ENCODE data around the gene DCLK3. TPM values are rescaled to one million over a fixed set of nuclear protein-coding genes. Genes with fewer than 3 reads are reported as not detected.

DCLK3 gene
- total and polyA plus RNA-seq, 5 donors from 2014 or later: not detected

DNA sequence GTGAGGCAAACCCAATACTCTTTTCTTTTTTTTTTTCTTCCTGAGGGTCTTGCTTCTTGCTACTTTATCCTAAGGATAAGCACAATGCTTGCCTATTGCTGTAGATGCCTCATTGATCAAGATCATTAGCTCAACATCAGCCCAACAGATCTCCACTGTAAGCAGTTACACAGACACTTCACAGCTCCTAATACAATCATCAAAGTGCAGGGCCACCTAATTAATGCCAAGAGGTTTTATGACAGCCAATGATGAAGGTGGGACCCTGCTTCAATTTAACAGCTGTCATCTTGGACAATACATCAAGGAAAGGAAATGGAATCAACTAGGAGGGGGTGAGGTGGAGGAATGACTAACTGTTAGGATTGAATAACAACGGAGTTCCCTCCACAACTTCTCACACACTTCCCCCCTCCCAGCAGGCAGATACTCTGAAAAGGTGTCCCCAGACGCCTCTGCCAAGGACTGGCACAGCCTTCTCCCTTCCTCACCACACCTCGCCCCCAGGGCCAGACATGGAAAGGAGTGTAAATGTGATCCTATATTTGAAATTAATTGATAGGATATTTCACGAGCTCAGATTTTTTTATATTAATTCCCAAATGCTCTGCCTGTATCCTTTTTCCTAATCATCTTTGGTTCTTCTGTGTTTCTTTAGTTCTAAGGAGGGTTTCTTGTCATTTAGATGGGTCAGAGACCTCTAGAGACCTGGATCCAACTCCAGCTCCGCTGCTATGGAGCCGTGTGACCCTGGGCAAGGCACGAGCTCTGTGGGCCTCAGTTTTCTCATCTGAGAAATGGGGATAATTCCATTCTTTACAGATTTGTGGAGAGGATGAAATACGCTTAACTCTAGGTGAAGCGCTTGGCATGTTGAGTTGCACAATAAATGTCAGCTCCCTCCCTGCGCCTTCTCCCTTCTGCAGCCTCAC, 1.2 kb downstream of the DCLK3 start:
- peaks cover 0 to 12% (median 1%) of the 10 kb centered on the region in 4 donors for H3K4me1 Mint-ChIP-seq
- H3K27me3 ChIP-seq (ENCODE audit: control insufficient read depth, insufficient read depth, low read length): peaks cover 47% of the 10 kb centered on the region

DNA sequence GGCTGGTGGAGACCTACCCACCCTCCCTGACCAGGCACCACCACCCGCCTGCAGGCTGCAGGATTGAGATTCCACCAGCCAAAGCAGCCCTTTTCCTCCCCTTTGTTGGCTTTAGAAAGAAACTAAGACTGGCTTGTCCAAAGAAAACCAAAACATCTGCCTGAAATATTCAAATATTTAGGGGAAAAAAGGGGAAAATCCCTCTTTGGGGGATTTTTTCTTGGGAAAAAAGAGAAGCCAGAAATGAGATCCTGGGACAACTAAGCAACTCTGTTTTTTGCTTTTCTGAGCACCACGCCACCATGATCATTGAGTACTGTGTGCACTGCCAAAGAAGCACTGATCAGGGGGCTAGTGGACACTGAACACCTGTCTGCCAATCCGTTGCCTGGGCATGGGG, 2.6 kb downstream of the DCLK3 start:
- no peak for ATAC-seq (ENCODE audit: low read depth in 2 of 2)
- no peak overlapping the region for H3K27ac Mint-ChIP-seq

More for the DNA sequence above, 1.2 kb downstream of the DCLK3 start:
- Mint-ChIP-seq H3K27me3 (peaks cover 65% of the 10 kb centered on the region), H3K9me3 (peaks cover 0 to 4% (median 0%) of the 10 kb centered on the region in 7 donors), H3K27ac (peak overlapping the region in 1 of 3 donors; percentile 94), H3K4me3 (no peak overlapping the region), H3K36me3 (no peaks in the 10 kb centered on the region)
- no peaks in the 10 kb centered on the region for H3K36me3 ChIP-seq (ENCODE audit: control insufficient read depth, insufficient read depth, low read length)
- DNase-seq (no peak), ATAC-seq (ENCODE audit: low read depth in 2 of 2) (no peak)
- H3K4me3 ChIP-seq (ENCODE audit: low read depth, low read length): no peak overlapping the region
- no peak overlapping the region for H3K27ac ChIP-seq (ENCODE audit: insufficient read depth, low read length, poor library complexity, severe bottlenecking)
- H3K4me1 ChIP-seq (ENCODE audit: control insufficient read depth, insufficient read depth, low read length, poor library complexity, severe bottlenecking): no peaks in the 10 kb centered on the region
- H3K9me3 ChIP-seq (ENCODE audit: control insufficient read depth in 2 of 2, low read length in 2 of 2): no peaks in the 10 kb centered on the region

GRCh38 chr3:36756269-36756668, 8.1 kb downstream of the DCLK3 start:
- peaks cover 17% of the 10 kb centered on the region for H3K27me3 ChIP-seq (ENCODE audit: control insufficient read depth, insufficient read depth, low read length)
- no peaks in the 10 kb centered on the region for H3K4me1 ChIP-seq (ENCODE audit: control insufficient read depth, insufficient read depth, low read length, poor library complexity, severe bottlenecking)
- H3K4me3 ChIP-seq (ENCODE audit: low read depth, low read length): no peak overlapping the region
- no peak overlapping the region for H3K27ac Mint-ChIP-seq
- H3K36me3 ChIP-seq (ENCODE audit: control insufficient read depth, insufficient read depth, low read length): no peaks in the 10 kb centered on the region
- no peak for ATAC-seq (ENCODE audit: low read depth in 2 of 2)
- H3K4me3 Mint-ChIP-seq: no peak overlapping the region
- H3K27me3 Mint-ChIP-seq: peaks cover 42% of the 10 kb centered on the region
- H3K27ac ChIP-seq (ENCODE audit: insufficient read depth, low read length, poor library complexity, severe bottlenecking): no peak overlapping the region
- H3K9me3 ChIP-seq (ENCODE audit: control insufficient read depth in 2 of 2, low read length in 2 of 2): no peaks in the 10 kb centered on the region
- no peaks in the 10 kb centered on the region for H3K36me3 Mint-ChIP-seq
- no peak for DNase-seq
- H3K4me1 Mint-ChIP-seq: no peaks in the 10 kb centered on the region
- peaks cover 0 to 2% (median 0%) of the 10 kb centered on the region in 7 donors for H3K9me3 Mint-ChIP-seq

More for the DNA sequence above, 2.6 kb downstream of the DCLK3 start:
- peaks cover 0 to 4% (median 0%) of the 10 kb centered on the region in 7 donors for H3K9me3 Mint-ChIP-seq
- no peaks in the 10 kb centered on the region for H3K4me1 ChIP-seq (ENCODE audit: control insufficient read depth, insufficient read depth, low read length, poor library complexity, severe bottlenecking)
- H3K4me3 ChIP-seq (ENCODE audit: low read depth, low read length): no peak overlapping the region
- H3K27me3 ChIP-seq (ENCODE audit: control insufficient read depth, insufficient read depth, low read length): peaks cover 47% of the 10 kb centered on the region
- H3K4me3 Mint-ChIP-seq: no peak overlapping the region
- peaks cover 67% of the 10 kb centered on the region for H3K27me3 Mint-ChIP-seq
- H3K9me3 ChIP-seq (ENCODE audit: control insufficient read depth in 2 of 2, low read length in 2 of 2): no peaks in the 10 kb centered on the region
- H3K36me3 ChIP-seq (ENCODE audit: control insufficient read depth, insufficient read depth, low read length): no peaks in the 10 kb centered on the region
- DNase-seq: no peak
- H3K4me1 Mint-ChIP-seq: peaks cover 0 to 12% (median 1%) of the 10 kb centered on the region in 4 donors
- no peak overlapping the region for H3K27ac ChIP-seq (ENCODE audit: insufficient read depth, low read length, poor library complexity, severe bottlenecking)
- no peaks in the 10 kb centered on the region for H3K36me3 Mint-ChIP-seq

DNA sequence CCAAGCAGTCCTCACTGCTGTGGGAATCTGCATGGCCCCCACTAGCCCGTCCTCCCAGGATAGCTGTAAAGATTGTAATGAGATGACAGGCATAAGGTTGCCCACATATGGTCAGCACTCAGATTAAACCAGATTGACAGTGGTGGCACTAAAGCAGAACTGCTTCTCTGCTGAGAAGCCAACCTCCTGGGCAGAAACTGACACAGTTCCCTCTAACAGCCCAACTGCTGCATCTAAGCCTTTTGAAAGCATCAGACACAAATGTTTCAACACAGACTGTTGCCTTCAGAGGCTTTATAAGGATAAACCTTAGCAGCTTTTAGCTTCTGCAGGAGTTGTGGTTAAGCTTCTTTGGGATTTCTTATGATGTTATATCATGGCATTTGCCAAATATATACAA, 13.0 kb downstream of the DCLK3 start:
- Histone ChIP-seq H3K36me3 (ENCODE audit: control insufficient read depth, insufficient read depth, low read length) (no peaks in the 10 kb centered on the region), H3K9me3 (ENCODE audit: control insufficient read depth in 2 of 2, low read length in 2 of 2) (no peaks in the 10 kb centered on the region), H3K4me1 (ENCODE audit: control insufficient read depth, insufficient read depth, low read length, poor library complexity, severe bottlenecking) (no peaks in the 10 kb centered on the region), H3K27me3 (ENCODE audit: control insufficient read depth, insufficient read depth, low read length) (peaks cover 5% of the 10 kb centered on the region), H3K27ac (ENCODE audit: insufficient read depth, low read length, poor library complexity, severe bottlenecking) (no peak overlapping the region), H3K4me3 (ENCODE audit: low read depth, low read length) (no peak overlapping the region)
- Mint-ChIP-seq H3K4me1 (no peaks in the 10 kb centered on the region), H3K36me3 (no peaks in the 10 kb centered on the region), H3K9me3 (peaks cover 0 to 2% (median 0%) of the 10 kb centered on the region in 7 donors), H3K4me3 (no peak overlapping the region), H3K27me3 (peaks cover 27% of the 10 kb centered on the region), H3K27ac (no peak overlapping the region)
- no peak for ATAC-seq (ENCODE audit: low read depth in 2 of 2)
- DNase-seq: no peak

- H3K9me3 ChIP-seq (ENCODE audit: control insufficient read depth in 2 of 2, low read length in 2 of 2): no peaks in the 10 kb centered on the region
- no peak for ATAC-seq (ENCODE audit: low read depth in 2 of 2)
- H3K4me3 ChIP-seq (ENCODE audit: low read depth, low read length): no peak overlapping the region
- no peaks in the 10 kb centered on the region for H3K4me1 Mint-ChIP-seq
- H3K36me3 Mint-ChIP-seq: no peaks in the 10 kb centered on the region
- H3K27ac Mint-ChIP-seq: no peak overlapping the region
- H3K4me3 Mint-ChIP-seq: no peak overlapping the region
- DNase-seq: no peak
- no peaks in the 10 kb centered on the region for H3K4me1 ChIP-seq (ENCODE audit: control insufficient read depth, insufficient read depth, low read length, poor library complexity, severe bottlenecking)
- H3K27ac ChIP-seq (ENCODE audit: insufficient read depth, low read length, poor library complexity, severe bottlenecking): no peak overlapping the region
- peaks cover 0 to 2% (median 0%) of the 10 kb centered on the region in 7 donors for H3K9me3 Mint-ChIP-seq
- no peaks in the 10 kb centered on the region for H3K36me3 ChIP-seq (ENCODE audit: control insufficient read depth, insufficient read depth, low read length)
- H3K27me3 Mint-ChIP-seq: peaks cover 27% of the 10 kb centered on the region
- peaks cover 2% of the 10 kb centered on the region for H3K27me3 ChIP-seq (ENCODE audit: control insufficient read depth, insufficient read depth, low read length)
Measured at GRCh38 chr3:36750737-36751136, 13.6 kb downstream of the DCLK3 start.

DNA sequence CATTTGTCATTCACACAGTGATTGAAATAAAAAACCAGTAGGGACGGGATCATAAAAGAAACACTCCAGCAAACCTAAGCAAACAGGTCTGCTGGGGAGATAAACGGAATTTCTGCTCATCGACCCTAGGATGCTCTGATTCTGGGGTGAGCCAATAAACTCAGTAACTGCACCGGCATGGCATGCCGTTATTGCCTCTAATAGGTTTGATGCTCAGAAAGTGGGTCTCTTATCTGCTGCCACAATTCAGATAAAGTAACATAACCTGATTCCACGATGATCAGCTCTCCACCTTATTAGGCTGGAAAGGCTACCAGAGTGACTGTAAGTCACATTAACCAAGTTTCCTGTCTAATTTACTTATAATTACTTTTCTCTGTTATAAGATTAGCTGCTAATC, 19.6 kb downstream of the DCLK3 start:
- no peak overlapping the region for H3K27ac ChIP-seq (ENCODE audit: insufficient read depth, low read length, poor library complexity, severe bottlenecking)

DNA sequence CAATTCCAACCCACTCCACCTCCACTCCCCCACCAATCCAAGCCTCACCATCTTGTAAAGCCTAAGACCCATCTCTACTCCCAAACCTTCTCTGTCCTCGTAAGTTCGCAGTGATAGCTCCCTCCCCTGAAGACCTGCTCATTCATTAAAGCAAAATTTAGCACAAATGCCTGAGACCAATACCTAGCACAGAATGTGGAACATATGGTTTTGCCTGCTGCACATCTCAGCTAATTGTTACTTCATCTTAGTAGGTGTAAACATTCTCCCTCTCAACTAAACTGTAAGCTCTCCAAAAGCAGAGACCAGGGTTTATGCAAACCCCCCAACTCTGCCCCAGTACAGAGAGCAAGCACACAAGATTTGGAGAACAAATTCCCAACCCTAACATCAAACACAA, 20.5 kb downstream of the DCLK3 start:
- Histone ChIP-seq H3K36me3 (ENCODE audit: control insufficient read depth, insufficient read depth, low read length) (no peaks in the 10 kb centered on the region), H3K27ac (ENCODE audit: insufficient read depth, low read length, poor library complexity, severe bottlenecking) (no peak overlapping the region), H3K4me3 (ENCODE audit: low read depth, low read length) (no peak overlapping the region), H3K9me3 (ENCODE audit: control insufficient read depth in 2 of 2, low read length in 2 of 2) (no peaks in the 10 kb centered on the region), H3K27me3 (ENCODE audit: control insufficient read depth, insufficient read depth, low read length) (peaks cover 2% of the 10 kb centered on the region), H3K4me1 (ENCODE audit: control insufficient read depth, insufficient read depth, low read length, poor library complexity, severe bottlenecking) (no peaks in the 10 kb centered on the region)
- no peak overlapping the region for H3K27ac Mint-ChIP-seq
- no peaks in the 10 kb centered on the region for H3K4me1 Mint-ChIP-seq
- peaks cover 11% of the 10 kb centered on the region for H3K27me3 Mint-ChIP-seq
- H3K4me3 Mint-ChIP-seq: no peak overlapping the region
- no peak for DNase-seq
- H3K36me3 Mint-ChIP-seq: no peaks in the 10 kb centered on the region
- peaks cover 0 to 2% (median 0%) of the 10 kb centered on the region in 7 donors for H3K9me3 Mint-ChIP-seq
- no peak for ATAC-seq (ENCODE audit: low read depth in 2 of 2)

More for the DNA sequence above, 19.6 kb downstream of the DCLK3 start:
- H3K9me3 Mint-ChIP-seq: peaks cover 0 to 2% (median 0%) of the 10 kb centered on the region in 7 donors
- Histone ChIP-seq H3K27me3 (ENCODE audit: control insufficient read depth, insufficient read depth, low read length) (peaks cover 2% of the 10 kb centered on the region), H3K4me1 (ENCODE audit: control insufficient read depth, insufficient read depth, low read length, poor library complexity, severe bottlenecking) (no peaks in the 10 kb centered on the region), H3K36me3 (ENCODE audit: control insufficient read depth, insufficient read depth, low read length) (no peaks in the 10 kb centered on the region), H3K4me3 (ENCODE audit: low read depth, low read length) (no peak overlapping the region), H3K9me3 (ENCODE audit: control insufficient read depth in 2 of 2, low read length in 2 of 2) (no peaks in the 10 kb centered on the region)
- no peak overlapping the region for H3K4me3 Mint-ChIP-seq
- H3K27me3 Mint-ChIP-seq: peaks cover 17% of the 10 kb centered on the region
- no peaks in the 10 kb centered on the region for H3K4me1 Mint-ChIP-seq
- ATAC-seq (ENCODE audit: low read depth in 2 of 2) (no peak), DNase-seq (no peak)
- H3K27ac Mint-ChIP-seq: no peak overlapping the region
- no peaks in the 10 kb centered on the region for H3K36me3 Mint-ChIP-seq

All from CD4-positive, CD25-positive, alpha-beta regulatory T cell (primary cell).